Suprapubic skin (tissue), 4 donors: Measurements from ENCODE around the gene BIN1. TPM values are rescaled to one million over a fixed set of nuclear protein-coding genes. Genes with fewer than 3 reads are reported as not detected.

Source experiments
- DNase-seq, 2 donors: peaks; one replicate each; pipeline ENCODE4 v3.0.0-alpha.2; 2019; ENCODE audit warnings: low spot score in 2 of 2
- H3K27ac ChIP-seq: fragments of 200-600 bp; sonication (generic); one replicate; pipeline ENCODE4 v1.5.1; 2019
- H3K27me3 ChIP-seq: fragments of 200-600 bp; sonication (generic); one replicate; pipeline ENCODE4 v1.5.1; 2019
- H3K36me3 ChIP-seq: fragments of 200-600 bp; sonication (generic); one replicate; pipeline ENCODE4 v1.5.1; 2019
- H3K4me1 ChIP-seq: fragments of 200-600 bp; sonication (generic); one replicate; pipeline ENCODE4 v1.5.1; 2019
- H3K4me3 ChIP-seq: fragments of 200-600 bp; sonication (generic); one replicate; pipeline ENCODE4 v1.5.1; 2019; ENCODE audit warnings: mild to moderate bottlenecking
- H3K9me3 ChIP-seq: fragments of 200-600 bp; sonication (generic); one replicate; pipeline ENCODE4 v1.5.1; 2019
- CTCF ChIP-seq, 2 donors: fragments of 200-600 bp in 1 of 2; fragments of 450-650 bp in 1 of 2; sonication (generic) in 1 of 2; IDR thresholded peaks; one replicate each; pipeline ENCODE4 v1.5.1; 2016 to 2019; ENCODE audit warnings: antibody characterized with exemption in 2 of 2, mild to moderate bottlenecking in 1 of 2, moderate library complexity in 1 of 2
- EP300 ChIP-seq: sonication (generic); formaldehyde crosslinking; IDR thresholded peaks from one replicate; pipeline ENCODE4 v1.6.1; 2017; ENCODE audit warnings: antibody characterized with exemption
- POLR2A ChIP-seq, 2 donors: fragments of 450-650 bp; IDR thresholded peaks; one replicate each; pipeline ENCODE4 v1.6.1; 2017; ENCODE audit warnings: antibody characterized with exemption in 2 of 2, mild to moderate bottlenecking in 2 of 2, moderate library complexity in 2 of 2
- POLR2AphosphoS5 ChIP-seq, 3 donors: sonication (generic); formaldehyde crosslinking; IDR thresholded peaks; one replicate each; pipeline ENCODE4 v1.6.1; 2017; ENCODE audit warnings: antibody characterized with exemption in 3 of 3
- WGBS: methylation state at CpG from one replicate; pipeline ENCODE4 v1.1.5; 2018; 5-methylcytosine and 5-hydroxymethylcytosine counted together
- total RNA-seq, 4 donors: library from RNA; depleted of rRNA; stranded (reverse); fragments of >200 nt; gene quantifications; one replicate each; pipeline ENCODE4 v1.1.0, GENCODE V29; 2016

Gene BIN1
- total RNA-seq, 4 donors from 2014 or later = 5.6 to 13.3 (median 8.8) TPM

GRCh38 chr2:127074936-127075335 is 32.0 kb downstream of the BIN1 start:
- 90% methylated on average over 3 of the region's 3 CpGs for WGBS
- Histone ChIP-seq H3K36me3 (no peaks in the 10 kb centered on the region), H3K9me3 (no peaks in the 10 kb centered on the region), H3K4me3 (no peak overlapping the region), H3K27me3 (no peaks in the 10 kb centered on the region), H3K27ac (no peak overlapping the region), H3K4me1 (peaks cover 33% of the 10 kb centered on the region)
- DNase-seq = no peak
- TF ChIP-seq CTCF (IDR thresholded peaks at IDR 0.05) (no peak), POLR2AphosphoS5 (IDR thresholded peaks at IDR 0.05) (no peak), EP300 (no peak), POLR2A (IDR thresholded peaks at IDR 0.05) (no peak)

GRCh38 chr2:127074358-127074757 is 32.6 kb downstream of the BIN1 start:
- Histone ChIP-seq H3K4me3 (no peak overlapping the region), H3K27me3 (no peaks in the 10 kb centered on the region), H3K4me1 (peaks cover 33% of the 10 kb centered on the region), H3K36me3 (no peaks in the 10 kb centered on the region), H3K9me3 (no peaks in the 10 kb centered on the region), H3K27ac (no peak overlapping the region)
- TF ChIP-seq CTCF (IDR thresholded peaks at IDR 0.05) (no peak), POLR2AphosphoS5 (IDR thresholded peaks at IDR 0.05) (no peak), POLR2A (IDR thresholded peaks at IDR 0.05) (no peak), EP300 (no peak)
- 82% methylated on average over 1 of the region's 3 CpGs for WGBS
- DNase-seq = no peak

GRCh38 chr2:127072970-127073369 is 34.0 kb downstream of the BIN1 start:
- WGBS = 61% methylated on average over 15 of the region's 15 CpGs
- Histone ChIP-seq H3K27me3 (no peaks in the 10 kb centered on the region), H3K4me1 (peaks cover 26% of the 10 kb centered on the region), H3K36me3 (peaks cover 4% of the 10 kb centered on the region), H3K9me3 (no peaks in the 10 kb centered on the region), H3K4me3 (no peak overlapping the region), H3K27ac (no peak overlapping the region)
- TF ChIP-seq POLR2A (IDR thresholded peaks at IDR 0.05) (no peak), EP300 (no peak), CTCF (IDR thresholded peaks at IDR 0.05) (no peak), POLR2AphosphoS5 (IDR thresholded peaks at IDR 0.05) (no peak)
- no peak for DNase-seq

GRCh38 chr2:127072396-127072795 is 34.6 kb downstream of the BIN1 start:
- Histone ChIP-seq H3K9me3 (no peaks in the 10 kb centered on the region), H3K36me3 (peaks cover 4% of the 10 kb centered on the region), H3K27me3 (no peaks in the 10 kb centered on the region), H3K4me1 (peaks cover 26% of the 10 kb centered on the region), H3K27ac (no peak overlapping the region), H3K4me3 (no peak overlapping the region)
- no peak for DNase-seq
- 86% methylated on average over 9 of the region's 9 CpGs for whole genome bisulfite sequencing
- TF ChIP-seq EP300 = no peak
- TF ChIP-seq POLR2AphosphoS5 (IDR thresholded peaks at IDR 0.05) = no peak
- TF ChIP-seq CTCF (IDR thresholded peaks at IDR 0.05) = no peak
- no peak for TF ChIP-seq POLR2A (IDR thresholded peaks at IDR 0.05)

- Histone ChIP-seq H3K36me3 (peaks cover 4% of the 10 kb centered on the region), H3K9me3 (no peaks in the 10 kb centered on the region), H3K27me3 (no peaks in the 10 kb centered on the region), H3K27ac (no peak overlapping the region), H3K4me3 (no peak overlapping the region), H3K4me1 (peaks cover 24% of the 10 kb centered on the region)
- WGBS = 90% methylated on average over 6 of the region's 9 CpGs
- DNase-seq = no peak
- TF ChIP-seq POLR2AphosphoS5 (IDR thresholded peaks at IDR 0.05) (no peak), CTCF (IDR thresholded peaks at IDR 0.05) (no peak), POLR2A (IDR thresholded peaks at IDR 0.05) (no peak), EP300 (no peak)
Observed at GRCh38 chr2:127071901-127072328, 35.0 kb downstream of the BIN1 start.
